ENCODE measurements around the gene FALEC. TPM values are rescaled to one million over a fixed set of nuclear protein-coding genes. Genes with fewer than 3 reads are reported as not detected.

The FALEC gene
- total and polyA plus RNA-seq, 9 of the 15 experiments (the other 6 are each of a cell fraction or from before 2014, with no cell fraction given): 0.15 to 1.8 (median 0.53) TPM; not detected in 5

GRCh38 chr1:150579110-150579944 lies 63.8 kb downstream of the FALEC start, which contains the start of gene MCL1 (continued):
- TF ChIP-seq, protein P1, sequence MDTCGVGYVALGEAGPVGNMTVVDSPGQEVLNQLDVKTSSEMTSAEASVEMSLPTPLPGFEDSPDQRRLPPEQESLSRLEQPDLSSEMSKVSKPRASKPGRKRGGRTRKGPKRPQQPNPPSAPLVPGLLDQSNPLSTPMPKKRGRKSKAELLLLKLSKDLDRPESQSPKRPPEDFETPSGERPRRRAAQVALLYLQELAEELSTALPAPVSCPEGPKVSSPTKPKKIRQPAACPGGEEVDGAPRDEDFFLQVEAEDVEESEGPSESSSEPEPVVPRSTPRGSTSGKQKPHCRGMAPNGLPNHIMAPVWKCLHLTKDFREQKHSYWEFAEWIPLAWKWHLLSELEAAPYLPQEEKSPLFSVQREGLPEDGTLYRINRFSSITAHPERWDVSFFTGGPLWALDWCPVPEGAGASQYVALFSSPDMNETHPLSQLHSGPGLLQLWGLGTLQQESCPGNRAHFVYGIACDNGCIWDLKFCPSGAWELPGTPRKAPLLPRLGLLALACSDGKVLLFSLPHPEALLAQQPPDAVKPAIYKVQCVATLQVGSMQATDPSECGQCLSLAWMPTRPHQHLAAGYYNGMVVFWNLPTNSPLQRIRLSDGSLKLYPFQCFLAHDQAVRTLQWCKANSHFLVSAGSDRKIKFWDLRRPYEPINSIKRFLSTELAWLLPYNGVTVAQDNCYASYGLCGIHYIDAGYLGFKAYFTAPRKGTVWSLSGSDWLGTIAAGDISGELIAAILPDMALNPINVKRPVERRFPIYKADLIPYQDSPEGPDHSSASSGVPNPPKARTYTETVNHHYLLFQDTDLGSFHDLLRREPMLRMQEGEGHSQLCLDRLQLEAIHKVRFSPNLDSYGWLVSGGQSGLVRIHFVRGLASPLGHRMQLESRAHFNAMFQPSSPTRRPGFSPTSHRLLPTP (IDR thresholded peaks at IDR 0.05; ENCODE audit: borderline replicate concordance, extremely low read depth, insufficient read length): no peak
- TF ChIP-seq, protein P2, sequence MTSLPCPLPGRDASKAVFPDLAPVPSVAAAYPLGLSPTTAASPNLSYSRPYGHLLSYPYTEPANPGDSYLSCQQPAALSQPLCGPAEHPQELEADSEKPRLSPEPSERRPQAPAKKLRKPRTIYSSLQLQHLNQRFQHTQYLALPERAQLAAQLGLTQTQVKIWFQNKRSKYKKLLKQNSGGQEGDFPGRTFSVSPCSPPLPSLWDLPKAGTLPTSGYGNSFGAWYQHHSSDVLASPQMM (CRISPR knock-in tag; IDR thresholded peaks at IDR 0.05): no peak
- TF ChIP-seq, protein P3, sequence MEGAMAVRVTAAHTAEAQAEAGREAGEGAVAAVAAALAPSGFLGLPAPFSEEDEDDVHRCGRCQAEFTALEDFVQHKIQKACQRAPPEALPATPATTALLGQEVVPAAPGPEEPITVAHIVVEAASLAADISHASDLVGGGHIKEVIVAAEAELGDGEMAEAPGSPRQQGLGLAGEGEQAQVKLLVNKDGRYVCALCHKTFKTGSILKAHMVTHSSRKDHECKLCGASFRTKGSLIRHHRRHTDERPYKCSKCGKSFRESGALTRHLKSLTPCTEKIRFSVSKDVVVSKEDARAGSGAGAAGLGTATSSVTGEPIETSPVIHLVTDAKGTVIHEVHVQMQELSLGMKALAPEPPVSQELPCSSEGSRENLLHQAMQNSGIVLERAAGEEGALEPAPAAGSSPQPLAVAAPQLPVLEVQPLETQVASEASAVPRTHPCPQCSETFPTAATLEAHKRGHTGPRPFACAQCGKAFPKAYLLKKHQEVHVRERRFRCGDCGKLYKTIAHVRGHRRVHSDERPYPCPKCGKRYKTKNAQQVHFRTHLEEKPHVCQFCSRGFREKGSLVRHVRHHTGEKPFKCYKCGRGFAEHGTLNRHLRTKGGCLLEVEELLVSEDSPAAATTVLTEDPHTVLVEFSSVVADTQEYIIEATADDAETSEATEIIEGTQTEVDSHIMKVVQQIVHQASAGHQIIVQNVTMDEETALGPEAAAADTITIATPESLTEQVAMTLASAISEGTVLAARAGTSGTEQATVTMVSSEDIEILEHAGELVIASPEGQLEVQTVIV (CRISPR knock-in tag; IDR thresholded peaks at IDR 0.05; ENCODE audit: borderline replicate concordance): no peak
- TF ChIP-seq ZNF717 (CRISPR knock-in tag; IDR thresholded peaks at IDR 0.05) (no peak), MEF2A (IDR thresholded peaks at IDR 0.05; ENCODE audit: control insufficient read depth, low read depth, low read length) (peak; percentile 65), ZNF239 (CRISPR knock-in tag; IDR thresholded peaks at IDR 0.05) (no peak), NUFIP1 (IDR thresholded peaks at IDR 0.05; ENCODE audit: partially characterized antibody) (no peak), ZNF507 (tag; conservative IDR thresholded peaks at IDR 0.05) (no peak), C11orf30 (IDR thresholded peaks at IDR 0.05; ENCODE audit: low read depth) (no peak), CXXC5 (CRISPR knock-in tag; IDR thresholded peaks at IDR 0.05) (0 out of 2 replicates have a peak, but pooled peaks have one; percentile 61), FOXK1 (CRISPR knock-in tag; IDR thresholded peaks at IDR 0.05; ENCODE audit: borderline replicate concordance) (no peak), EP300 (IDR thresholded peaks at IDR 0.05; ENCODE audit: low read length) (peak; percentile 69; the same call in 1 of the 2 replicates), TCF7L2 (IDR thresholded peaks at IDR 0.05; ENCODE audit: low read depth, low read length) (no peak), ARID2 (IDR thresholded peaks at IDR 0.05) (0 out of 2 replicates have a peak, but pooled peaks have one; percentile 19), ZNF589 (CRISPR knock-in tag; IDR thresholded peaks at IDR 0.05; ENCODE audit: low read depth) (peak; percentile 86)
- TF ChIP-seq, protein P4, sequence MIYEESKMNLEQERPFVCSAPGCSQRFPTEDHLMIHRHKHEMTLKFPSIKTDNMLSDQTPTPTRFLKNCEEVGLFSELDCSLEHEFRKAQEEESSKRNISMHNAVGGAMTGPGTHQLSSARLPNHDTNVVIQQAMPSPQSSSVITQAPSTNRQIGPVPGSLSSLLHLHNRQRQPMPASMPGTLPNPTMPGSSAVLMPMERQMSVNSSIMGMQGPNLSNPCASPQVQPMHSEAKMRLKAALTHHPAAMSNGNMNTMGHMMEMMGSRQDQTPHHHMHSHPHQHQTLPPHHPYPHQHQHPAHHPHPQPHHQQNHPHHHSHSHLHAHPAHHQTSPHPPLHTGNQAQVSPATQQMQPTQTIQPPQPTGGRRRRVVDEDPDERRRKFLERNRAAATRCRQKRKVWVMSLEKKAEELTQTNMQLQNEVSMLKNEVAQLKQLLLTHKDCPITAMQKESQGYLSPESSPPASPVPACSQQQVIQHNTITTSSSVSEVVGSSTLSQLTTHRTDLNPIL (CRISPR knock-in tag; IDR thresholded peaks at IDR 0.05): no peak
- TF ChIP-seq, protein P5, sequence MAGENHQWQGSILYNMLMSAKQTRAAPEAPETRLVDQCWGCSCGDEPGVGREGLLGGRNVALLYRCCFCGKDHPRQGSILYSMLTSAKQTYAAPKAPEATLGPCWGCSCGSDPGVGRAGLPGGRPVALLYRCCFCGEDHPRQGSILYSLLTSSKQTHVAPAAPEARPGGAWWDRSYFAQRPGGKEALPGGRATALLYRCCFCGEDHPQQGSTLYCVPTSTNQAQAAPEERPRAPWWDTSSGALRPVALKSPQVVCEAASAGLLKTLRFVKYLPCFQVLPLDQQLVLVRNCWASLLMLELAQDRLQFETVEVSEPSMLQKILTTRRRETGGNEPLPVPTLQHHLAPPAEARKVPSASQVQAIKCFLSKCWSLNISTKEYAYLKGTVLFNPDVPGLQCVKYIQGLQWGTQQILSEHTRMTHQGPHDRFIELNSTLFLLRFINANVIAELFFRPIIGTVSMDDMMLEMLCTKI (IDR thresholded peaks at IDR 0.05; ENCODE audit: partially characterized antibody): no peak
- TF ChIP-seq, protein P6, sequence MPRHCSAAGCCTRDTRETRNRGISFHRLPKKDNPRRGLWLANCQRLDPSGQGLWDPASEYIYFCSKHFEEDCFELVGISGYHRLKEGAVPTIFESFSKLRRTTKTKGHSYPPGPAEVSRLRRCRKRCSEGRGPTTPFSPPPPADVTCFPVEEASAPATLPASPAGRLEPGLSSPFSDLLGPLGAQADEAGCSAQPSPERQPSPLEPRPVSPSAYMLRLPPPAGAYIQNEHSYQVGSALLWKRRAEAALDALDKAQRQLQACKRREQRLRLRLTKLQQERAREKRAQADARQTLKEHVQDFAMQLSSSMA (CRISPR knock-in tag; IDR thresholded peaks at IDR 0.05): no peak; the same call in 1 of the 2 replicates

All from K562 (cell line).